WTC11 (cell line): ENCODE data around the gene APOBEC3F.
"Not testable (repeated sequence)": the region's sequence is repeated elsewhere in the genome, so short reads cannot be mapped to it uniquely, and the experiment has no call there.

Experiments used
- SMAD3 ChIP-seq: sonication (generic); formaldehyde crosslinking; IDR thresholded peaks from 2 replicates; pipeline ENCODE4 v1.8.0; 2022; ENCODE audit warnings: missing genetic modification reagents, mild to moderate bottlenecking, borderline replicate concordance
- TF ChIP-seq, protein P1 (sequence below): fragments of 200-600 bp; IDR thresholded peaks from 2 replicates; pipeline ENCODE4 v1.8.0; 2022; ENCODE audit warnings: antibody characterized with exemption
- TF ChIP-seq, protein P2 (sequence below): sonication (generic); formaldehyde crosslinking; IDR thresholded peaks from 2 replicates; pipeline ENCODE4 v1.8.0; 2022; ENCODE audit warnings: mild to moderate bottlenecking, missing genetic modification reagents

DNA sequence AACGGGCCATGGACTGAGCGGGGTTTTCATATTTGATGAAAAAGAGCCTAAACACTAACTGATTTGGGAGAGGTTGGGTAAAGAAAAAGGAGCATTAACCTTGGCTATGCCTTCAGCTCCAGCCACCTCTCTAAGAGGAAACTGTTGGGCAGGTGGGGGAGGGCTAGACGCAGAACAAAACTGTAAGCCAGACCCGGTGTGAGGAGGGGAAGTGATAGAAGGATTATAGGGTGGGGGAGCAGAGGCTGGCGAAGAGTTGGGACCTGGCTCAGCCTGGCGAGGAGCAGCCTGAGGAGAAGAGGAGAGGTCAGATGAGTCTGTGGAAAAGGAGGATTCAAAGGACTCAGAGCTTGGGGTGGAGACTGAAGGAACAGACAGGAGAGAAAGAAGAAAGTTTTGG is 20.6 kb downstream of the APOBEC3F start:
- TF ChIP-seq, protein P1, sequence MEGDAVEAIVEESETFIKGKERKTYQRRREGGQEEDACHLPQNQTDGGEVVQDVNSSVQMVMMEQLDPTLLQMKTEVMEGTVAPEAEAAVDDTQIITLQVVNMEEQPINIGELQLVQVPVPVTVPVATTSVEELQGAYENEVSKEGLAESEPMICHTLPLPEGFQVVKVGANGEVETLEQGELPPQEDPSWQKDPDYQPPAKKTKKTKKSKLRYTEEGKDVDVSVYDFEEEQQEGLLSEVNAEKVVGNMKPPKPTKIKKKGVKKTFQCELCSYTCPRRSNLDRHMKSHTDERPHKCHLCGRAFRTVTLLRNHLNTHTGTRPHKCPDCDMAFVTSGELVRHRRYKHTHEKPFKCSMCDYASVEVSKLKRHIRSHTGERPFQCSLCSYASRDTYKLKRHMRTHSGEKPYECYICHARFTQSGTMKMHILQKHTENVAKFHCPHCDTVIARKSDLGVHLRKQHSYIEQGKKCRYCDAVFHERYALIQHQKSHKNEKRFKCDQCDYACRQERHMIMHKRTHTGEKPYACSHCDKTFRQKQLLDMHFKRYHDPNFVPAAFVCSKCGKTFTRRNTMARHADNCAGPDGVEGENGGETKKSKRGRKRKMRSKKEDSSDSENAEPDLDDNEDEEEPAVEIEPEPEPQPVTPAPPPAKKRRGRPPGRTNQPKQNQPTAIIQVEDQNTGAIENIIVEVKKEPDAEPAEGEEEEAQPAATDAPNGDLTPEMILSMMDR = not testable (repeated sequence)
- not testable (repeated sequence) for TF ChIP-seq SMAD3 (CRISPR knock-in tag)
- TF ChIP-seq, protein P2, sequence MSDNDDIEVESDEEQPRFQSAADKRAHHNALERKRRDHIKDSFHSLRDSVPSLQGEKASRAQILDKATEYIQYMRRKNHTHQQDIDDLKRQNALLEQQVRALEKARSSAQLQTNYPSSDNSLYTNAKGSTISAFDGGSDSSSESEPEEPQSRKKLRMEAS (CRISPR knock-in tag) = not testable (repeated sequence)
